Calu3 (cell line): ENCODE data around the gene PLXNA2. TPM values are rescaled to one million over a fixed set of nuclear protein-coding genes. Genes with fewer than 3 reads are reported as not detected.

Experiments
- BruUV-seq: library from RNA; stranded (reverse); fragments of 400-500 nt; replicated peaks from 2 replicates; lab custom pipeline; 2021; lab: Mats Ljungman, UMichigan
- CTCF ChIA-PET: fragments of 300-600 bp; sonication (Branson Sonifier 250); formaldehyde crosslinking; loops from one replicate; lab custom pipeline; 2022; ENCODE audit warnings: antibody characterized with exemption; lab: Charles Lee
- DNase-seq: peaks from one replicate; pipeline ENCODE4 v3.0.0; 2022
- H3K27ac Mint-ChIP-seq: one replicate; pipeline ENCODE4 v1.8.0; 2022; ENCODE audit warnings: mixed read lengths; ENCODE audit not compliant: unreplicated experiment
- H3K27me3 Mint-ChIP-seq: one replicate; pipeline ENCODE4 v1.8.0; 2022; ENCODE audit warnings: mixed read lengths; ENCODE audit not compliant: unreplicated experiment
- H3K36me3 Mint-ChIP-seq: one replicate; pipeline ENCODE4 v1.8.0; 2022; ENCODE audit warnings: mild to moderate bottlenecking, moderate library complexity, mixed read lengths; ENCODE audit not compliant: insufficient read depth, unreplicated experiment
- H3K4me1 Mint-ChIP-seq: one replicate; pipeline ENCODE4 v1.8.0; 2022; ENCODE audit warnings: mild to moderate bottlenecking, low read depth, mixed read lengths; ENCODE audit not compliant: unreplicated experiment
- H3K4me3 Mint-ChIP-seq: one replicate; pipeline ENCODE4 v1.8.0; 2022; ENCODE audit warnings: mild to moderate bottlenecking, low read depth, moderate library complexity, mixed read lengths; ENCODE audit not compliant: unreplicated experiment
- H3K9me3 Mint-ChIP-seq: one replicate; pipeline ENCODE4 v1.8.0; 2022; ENCODE audit warnings: low read depth, mixed read lengths; ENCODE audit not compliant: unreplicated experiment
- intact Hi-C: fragments of 100-400 bp; cut with micrococcal nuclease; formaldehyde crosslinking; loops from one replicate; pipeline ENCODE4 v1.10.0; 2022; ENCODE audit not compliant: unreplicated experiment
- total RNA-seq: library from RNA; stranded (reverse); gene quantifications from 2 replicates; pipeline ENCODE4 v1.2.3, GENCODE V29; 2022
- TF ChIP-seq, protein P1 (sequence below): fragments of 200-600 bp; IDR thresholded peaks from one replicate; pipeline ENCODE4 v1.8.0; 2022; ENCODE audit warnings: antibody characterized with exemption; ENCODE audit not compliant: unreplicated experiment

Gene PLXNA2
- total RNA-seq, 1 experiment from 2014 or later: 16.2 TPM

GRCh38 chr1:208241512-208241911 lies 2.7 kb downstream of the PLXNA2 start:
- CTCF ChIA-PET: interaction anchor here (5.4 kb wide), 1 partner anchor 219 kb away, joined by 131 read pairs; no protein-coding TSS in a partner anchor
- intact Hi-C loops: no loop called here
- BruUV-seq: no TSS peak
- H3K4me1 Mint-ChIP-seq: peaks cover 35% of the 10 kb centered on the region
- H3K27me3 Mint-ChIP-seq: no peaks in the 10 kb centered on the region
- H3K9me3 Mint-ChIP-seq: no peaks in the 10 kb centered on the region
- no peak for DNase-seq
- TF ChIP-seq, protein P1, sequence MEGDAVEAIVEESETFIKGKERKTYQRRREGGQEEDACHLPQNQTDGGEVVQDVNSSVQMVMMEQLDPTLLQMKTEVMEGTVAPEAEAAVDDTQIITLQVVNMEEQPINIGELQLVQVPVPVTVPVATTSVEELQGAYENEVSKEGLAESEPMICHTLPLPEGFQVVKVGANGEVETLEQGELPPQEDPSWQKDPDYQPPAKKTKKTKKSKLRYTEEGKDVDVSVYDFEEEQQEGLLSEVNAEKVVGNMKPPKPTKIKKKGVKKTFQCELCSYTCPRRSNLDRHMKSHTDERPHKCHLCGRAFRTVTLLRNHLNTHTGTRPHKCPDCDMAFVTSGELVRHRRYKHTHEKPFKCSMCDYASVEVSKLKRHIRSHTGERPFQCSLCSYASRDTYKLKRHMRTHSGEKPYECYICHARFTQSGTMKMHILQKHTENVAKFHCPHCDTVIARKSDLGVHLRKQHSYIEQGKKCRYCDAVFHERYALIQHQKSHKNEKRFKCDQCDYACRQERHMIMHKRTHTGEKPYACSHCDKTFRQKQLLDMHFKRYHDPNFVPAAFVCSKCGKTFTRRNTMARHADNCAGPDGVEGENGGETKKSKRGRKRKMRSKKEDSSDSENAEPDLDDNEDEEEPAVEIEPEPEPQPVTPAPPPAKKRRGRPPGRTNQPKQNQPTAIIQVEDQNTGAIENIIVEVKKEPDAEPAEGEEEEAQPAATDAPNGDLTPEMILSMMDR: no peak
- H3K36me3 Mint-ChIP-seq: peaks cover 22% of the 10 kb centered on the region
- H3K4me3 Mint-ChIP-seq: no peak overlapping the region
- no peak overlapping the region for H3K27ac Mint-ChIP-seq

DNA sequence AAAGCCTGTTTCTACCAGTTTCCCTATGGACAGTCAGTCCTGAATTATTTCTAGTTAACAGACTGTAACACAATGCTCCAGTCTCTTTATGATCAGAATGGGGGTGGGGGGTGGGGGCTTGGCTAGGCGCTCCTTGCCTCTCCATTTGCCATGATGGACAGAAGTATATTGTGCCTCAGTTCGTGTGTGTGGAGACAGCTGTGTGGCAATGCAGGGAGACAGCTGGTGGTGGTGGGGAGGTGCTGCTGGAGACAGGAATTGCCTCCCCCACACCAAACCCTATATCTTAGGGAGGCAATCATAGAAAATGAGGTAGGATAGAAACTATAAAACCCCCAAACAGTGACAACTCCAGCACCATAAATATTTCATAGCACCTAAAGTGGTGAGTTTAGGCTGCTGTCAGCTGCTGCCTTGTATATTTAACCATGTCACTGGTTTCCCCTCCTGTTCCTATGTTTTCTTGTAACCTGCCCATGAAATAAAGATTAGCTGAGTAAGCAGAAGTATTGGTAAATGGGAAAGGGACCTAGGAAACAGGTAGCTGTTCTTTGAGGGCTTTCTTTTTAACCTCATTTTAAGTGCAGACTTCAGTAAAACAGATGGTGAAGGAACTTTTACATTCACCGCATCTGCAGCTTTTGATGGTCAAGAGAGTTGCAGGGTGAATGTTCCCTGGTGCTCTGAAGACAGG lies 3.4 kb downstream of the PLXNA2 start:
- CTCF ChIA-PET: interaction anchor here (0.6 to 3.1 kb wide), 4 partner anchors 9 to 199 kb away, joined by 5 to 35 read pairs (median 8); no protein-coding TSS in a partner anchor
- intact Hi-C loops: no loop called here
- H3K4me3 Mint-ChIP-seq: no peak overlapping the region
- TF ChIP-seq, protein P1: no peak
- no TSS peak for BruUV-seq
- no peaks in the 10 kb centered on the region for H3K9me3 Mint-ChIP-seq
- peaks cover 41% of the 10 kb centered on the region for H3K4me1 Mint-ChIP-seq
- no peaks in the 10 kb centered on the region for H3K27me3 Mint-ChIP-seq
- no peak for DNase-seq
- H3K27ac Mint-ChIP-seq: no peak overlapping the region
- H3K36me3 Mint-ChIP-seq: peaks cover 22% of the 10 kb centered on the region

DNA sequence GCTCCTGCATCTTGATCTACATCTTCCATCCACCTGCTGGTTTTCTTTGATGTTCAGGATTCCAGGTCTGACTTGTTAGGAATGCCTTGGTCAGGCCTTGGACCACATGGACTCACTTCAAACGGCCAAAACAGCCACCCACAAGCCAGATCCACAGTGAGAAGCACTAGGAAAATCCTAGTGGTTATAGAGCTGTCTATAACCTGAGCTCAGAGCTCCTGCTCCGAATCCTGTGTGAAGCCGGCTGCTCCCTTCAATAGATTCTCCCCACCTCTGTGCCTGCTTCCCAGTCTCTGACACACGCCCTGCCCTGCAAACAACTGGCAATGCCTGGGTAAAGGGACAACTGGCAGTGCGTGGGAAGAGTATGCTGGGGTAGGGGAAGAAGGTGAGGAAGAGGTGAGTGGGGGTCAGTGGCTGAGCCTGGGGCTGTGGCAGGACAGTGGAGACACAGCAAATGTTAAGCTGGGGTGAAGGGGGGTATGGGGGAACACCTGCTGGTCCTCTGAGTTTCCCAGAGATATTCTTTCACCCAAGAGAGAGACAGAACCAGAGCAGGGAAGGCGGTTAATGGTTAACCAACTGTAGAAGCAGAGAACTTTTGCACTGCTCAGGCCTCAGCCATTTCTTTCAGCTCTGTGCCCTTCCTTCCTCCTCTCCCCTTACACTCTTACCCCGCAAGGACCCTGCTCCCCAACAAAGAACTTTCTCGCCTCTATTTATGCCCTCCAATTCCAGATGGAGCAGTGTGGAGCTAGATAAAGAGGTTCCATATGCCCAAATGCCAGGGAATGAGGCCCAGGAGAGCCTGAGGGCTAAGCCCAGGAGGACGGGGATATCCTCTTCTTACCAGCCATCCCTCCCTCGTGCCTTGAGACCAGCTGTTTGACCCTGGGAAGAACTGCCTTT lies 4.5 kb downstream of the PLXNA2 start:
- no TSS peak for BruUV-seq
- Mint-ChIP-seq H3K27ac (no peak overlapping the region), H3K4me1 (peaks cover 31% of the 10 kb centered on the region), H3K36me3 (peaks cover 22% of the 10 kb centered on the region), H3K27me3 (no peaks in the 10 kb centered on the region), H3K9me3 (no peaks in the 10 kb centered on the region), H3K4me3 (no peak overlapping the region)
- TF ChIP-seq, protein P1: no peak
- intact Hi-C loops: loop anchor here (1.0 to 2.0 kb wide), 3 partner anchors 39 to 107 kb away; no protein-coding TSS in a partner anchor
- CTCF ChIA-PET: interaction anchor here (0.6 to 4.9 kb wide), 13 partner anchors 13 to 277 kb away, joined by 3 to 35 read pairs (median 3); no protein-coding TSS in a partner anchor
- DNase-seq: peak; percentile 33

- peaks cover 24% of the 10 kb centered on the region for H3K4me1 Mint-ChIP-seq
- CTCF ChIA-PET: interaction anchor here (0.7 to 4.9 kb wide), 11 partner anchors 14 to 217 kb away, joined by 3 to 35 read pairs (median 3); no protein-coding TSS in a partner anchor
- TF ChIP-seq, protein P1: peak; percentile 85
- no TSS peak for BruUV-seq
- peak; percentile 52 for DNase-seq
- intact Hi-C loops: loop anchor here (1.0 to 2.0 kb wide), 3 partner anchors 38 to 107 kb away; no protein-coding TSS in a partner anchor
- H3K27me3 Mint-ChIP-seq: no peaks in the 10 kb centered on the region
- no peak overlapping the region for H3K4me3 Mint-ChIP-seq
- H3K36me3 Mint-ChIP-seq: peaks cover 14% of the 10 kb centered on the region
- H3K27ac Mint-ChIP-seq: no peak overlapping the region
- no peaks in the 10 kb centered on the region for H3K9me3 Mint-ChIP-seq
Observed at GRCh38 chr1:208238710-208239472, 5.3 kb downstream of the PLXNA2 start.
